Activated T-cell treated with anti-CD3 and anti-CD28 coated beads, Interleukin-2, amount 50 U/mL, for 48 hours (primary cell): ENCODE results near the gene SERINC4.

Experiments
- DNase-seq, 2 experiments: peaks; one replicate each; pipeline ENCODE4 v3.0.0-alpha.2; 2020

SERINC4 gene

GRCh38 chr15:43795997-43796396 lies 4.0 kb downstream of the SERINC4 start:
- DNase-seq, result no peak

GRCh38 chr15:43795197-43795596 lies 4.8 kb downstream of the SERINC4 start:
- no peak for DNase-seq

DNA sequence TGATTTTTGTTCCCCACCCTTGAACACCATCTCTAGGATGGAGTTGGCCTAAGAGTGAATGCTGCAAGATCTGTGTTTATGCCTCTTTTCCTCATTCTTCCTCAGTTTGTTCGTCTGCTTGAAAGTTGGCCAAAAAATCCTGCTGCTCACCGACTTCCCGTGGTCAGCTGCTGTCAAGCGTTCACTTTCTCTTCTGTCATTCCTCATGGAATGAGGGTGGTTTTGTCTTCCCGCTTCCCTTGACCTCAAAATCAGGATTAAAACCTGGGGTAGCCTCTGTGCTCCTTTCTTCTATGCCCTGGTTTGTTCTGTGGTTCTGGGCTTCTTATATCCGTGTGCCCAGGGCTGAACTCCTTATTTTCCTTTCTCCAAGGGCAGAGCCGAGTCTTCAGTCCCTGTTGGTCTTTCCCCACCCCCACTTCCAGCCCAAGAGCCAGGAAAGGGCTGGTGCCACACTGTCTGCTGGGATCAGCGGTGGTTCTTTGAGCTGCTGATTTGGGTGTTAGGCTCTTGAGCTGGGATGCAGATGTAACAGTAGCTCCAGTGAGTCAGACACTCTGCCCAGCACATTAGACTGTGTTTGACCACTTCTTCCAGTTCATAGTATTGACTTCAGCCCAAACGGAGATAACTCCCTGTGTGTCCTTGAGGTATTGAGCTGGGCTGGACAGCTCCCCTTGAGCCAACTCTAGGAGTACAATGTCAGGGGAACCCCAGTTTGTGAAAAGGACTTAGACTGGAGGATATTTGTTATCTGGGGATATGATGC lies 5.6 kb downstream of the SERINC4 start:
- no peak for DNase-seq

GRCh38 chr15:43793647-43794046 lies 6.4 kb downstream of the SERINC4 start:
- no peak for DNase-seq

GRCh38 chr15:43792761-43793476 lies 7.1 kb downstream of the SERINC4 start:
- peak; percentile 49 to 55 for DNase-seq

DNA sequence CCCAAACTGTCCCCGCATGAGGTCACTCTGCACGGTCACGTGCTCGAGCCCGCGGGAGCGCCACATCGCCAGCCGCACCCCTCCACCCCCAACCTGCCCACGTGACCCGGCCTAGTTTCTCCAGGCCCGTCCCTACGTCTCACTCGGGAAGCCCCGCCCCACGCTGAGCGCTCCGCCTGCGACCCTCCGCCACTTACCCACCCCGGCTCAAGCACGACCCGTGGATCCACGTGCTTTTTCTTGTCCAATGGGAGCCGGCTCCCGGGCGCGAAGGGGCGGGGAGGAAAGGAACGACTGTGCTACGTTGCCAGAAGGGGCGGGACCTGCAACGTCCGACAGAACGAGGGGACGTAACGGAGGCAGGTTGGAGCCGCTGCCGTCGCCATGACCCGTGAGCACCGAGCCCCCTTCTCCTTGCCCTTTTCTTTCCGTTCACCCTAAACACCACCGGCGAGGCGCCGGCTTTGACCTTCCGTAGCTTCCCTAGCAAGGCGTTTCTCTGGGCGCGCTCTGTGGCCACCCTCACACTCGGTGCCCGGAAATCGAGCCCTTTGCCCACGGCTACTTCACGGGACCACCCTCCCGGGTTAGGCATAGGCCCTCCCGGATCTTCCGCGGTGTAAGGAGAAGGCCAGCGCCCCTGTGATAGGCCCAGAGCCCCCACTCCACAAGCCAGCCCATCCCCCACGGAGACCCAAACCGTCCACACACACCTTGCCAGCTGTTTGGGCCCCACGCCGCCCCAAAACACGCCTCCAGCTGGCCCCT lies 7.8 kb downstream of the SERINC4 start, which contains the start of gene SERF2:
Gene SERF2, plus strand, starts transcription at position 328 of the 768 bp plus-strand sequence. Its CDS starts 57 bp downstream, at position 385.
- DNase-seq, result peak; percentile 100

DNA sequence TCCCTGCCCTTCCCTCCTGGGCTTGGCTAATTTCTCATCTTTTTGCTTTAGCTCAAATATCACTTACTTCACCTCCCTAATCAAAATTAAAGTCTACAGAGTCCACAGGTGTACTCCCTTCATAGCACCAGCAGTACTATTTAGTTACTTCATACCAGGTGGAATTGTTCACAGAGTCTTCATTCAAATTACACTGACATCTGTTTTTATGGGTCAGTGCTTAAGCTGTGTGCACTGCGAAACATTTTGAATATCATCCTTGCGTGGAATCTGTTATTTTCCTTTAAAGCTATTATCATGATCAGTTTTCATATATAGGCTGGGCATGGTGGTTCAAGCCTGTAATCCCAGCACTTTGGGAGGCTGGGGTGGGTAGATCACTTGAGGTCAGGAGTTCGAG lies 10.6 kb downstream of the SERINC4 start:
- DNase-seq, result no peak

GRCh38 chr15:43779016-43779415 lies 21.0 kb downstream of the SERINC4 start:
- no peak for DNase-seq

- peak; percentile 93 to 94 for DNase-seq
Observed at GRCh38 chr15:43777267-43777914, 22.6 kb downstream of the SERINC4 start.

GRCh38 chr15:43776718-43777266 lies 23.2 kb downstream of the SERINC4 start, which contains the start of gene ELL3:
Gene ELL3 (minus strand): TSS chr15:43776966. CDS start chr15:43776901, 65 bp downstream.
- peak; percentile 82 to 87 for DNase-seq

- DNase-seq, result peak; percentile 50 to 57
Observed at GRCh38 chr15:43776101-43776717, 23.8 kb downstream of the SERINC4 start.

- DNase-seq, result no peak
Observed at GRCh38 chr15:43775411-43775965, 24.5 kb downstream of the SERINC4 start.

DNA sequence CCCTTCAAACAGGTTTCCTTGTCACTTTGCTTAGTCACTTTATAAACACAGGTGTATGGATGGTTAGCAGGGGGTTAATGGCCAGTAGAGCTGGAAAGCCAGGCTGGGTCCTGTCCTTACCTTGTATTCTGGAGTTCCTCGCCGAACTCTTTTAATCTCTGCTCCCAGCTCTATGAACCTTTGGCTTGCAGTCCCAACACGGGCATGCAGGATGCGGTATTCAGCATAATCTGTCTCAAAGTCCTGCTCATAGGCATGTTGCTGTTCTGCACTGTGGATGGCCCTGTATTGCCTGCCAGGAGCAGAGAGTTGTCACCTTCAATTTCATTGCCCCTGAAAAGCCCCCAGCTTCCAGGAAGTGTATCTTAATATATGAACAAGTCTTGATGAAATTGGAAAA lies 26.0 kb downstream of the SERINC4 start:
- no peak for DNase-seq

DNA sequence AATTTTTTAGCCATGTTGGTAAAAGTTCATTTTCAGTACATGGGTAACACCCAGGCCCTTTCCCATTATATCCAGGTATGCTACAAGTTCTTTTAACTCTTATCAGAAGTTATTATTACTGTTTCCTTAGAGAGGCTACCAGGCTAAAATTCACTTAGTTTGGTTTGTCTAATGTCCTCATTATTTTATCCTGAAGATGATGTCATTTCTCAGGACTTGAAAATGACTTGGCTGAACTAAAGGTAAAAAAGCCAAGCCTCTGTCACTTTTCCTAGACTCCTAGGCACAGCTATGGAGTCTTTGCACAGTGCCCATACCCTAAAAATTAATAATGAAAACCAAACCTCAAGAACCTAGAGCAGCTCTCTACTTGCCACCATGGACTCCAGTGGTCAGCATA lies 27.4 kb downstream of the SERINC4 start:
- DNase-seq, result no peak

- DNase-seq, result no peak
Observed at GRCh38 chr15:43771816-43772215, 28.2 kb downstream of the SERINC4 start.

DNA sequence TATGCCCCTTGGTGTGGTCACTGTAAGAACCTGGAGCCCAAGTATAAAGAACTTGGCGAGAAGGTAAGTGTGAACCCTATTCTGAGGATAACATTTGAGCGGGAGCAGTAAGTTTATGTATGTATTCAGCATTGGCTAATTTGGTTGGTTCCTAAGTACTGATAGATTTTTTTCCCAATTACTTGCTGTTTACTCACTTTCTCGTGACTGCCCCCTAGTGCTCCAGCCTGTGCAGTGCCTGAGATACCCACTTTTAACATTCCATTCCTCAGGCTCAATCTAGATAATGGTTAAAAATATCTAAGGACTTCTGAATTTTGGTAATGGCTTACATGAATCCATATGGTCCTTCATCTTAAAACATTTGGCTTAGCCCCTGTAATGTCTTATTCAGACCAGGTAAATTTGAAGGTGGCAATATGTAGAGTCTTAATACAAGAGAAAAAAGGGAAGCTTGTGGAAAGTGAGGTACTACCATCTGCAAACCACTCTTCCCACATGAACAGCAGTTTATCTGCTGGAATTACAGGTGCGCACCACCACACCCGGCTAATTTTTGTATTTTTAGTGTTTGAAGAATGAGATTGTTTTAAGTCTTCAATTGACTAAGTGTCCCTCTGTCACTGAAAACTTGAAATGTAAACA lies 30.3 kb downstream of the SERINC4 start:
- peak; percentile 75 to 77 for DNase-seq

DNA sequence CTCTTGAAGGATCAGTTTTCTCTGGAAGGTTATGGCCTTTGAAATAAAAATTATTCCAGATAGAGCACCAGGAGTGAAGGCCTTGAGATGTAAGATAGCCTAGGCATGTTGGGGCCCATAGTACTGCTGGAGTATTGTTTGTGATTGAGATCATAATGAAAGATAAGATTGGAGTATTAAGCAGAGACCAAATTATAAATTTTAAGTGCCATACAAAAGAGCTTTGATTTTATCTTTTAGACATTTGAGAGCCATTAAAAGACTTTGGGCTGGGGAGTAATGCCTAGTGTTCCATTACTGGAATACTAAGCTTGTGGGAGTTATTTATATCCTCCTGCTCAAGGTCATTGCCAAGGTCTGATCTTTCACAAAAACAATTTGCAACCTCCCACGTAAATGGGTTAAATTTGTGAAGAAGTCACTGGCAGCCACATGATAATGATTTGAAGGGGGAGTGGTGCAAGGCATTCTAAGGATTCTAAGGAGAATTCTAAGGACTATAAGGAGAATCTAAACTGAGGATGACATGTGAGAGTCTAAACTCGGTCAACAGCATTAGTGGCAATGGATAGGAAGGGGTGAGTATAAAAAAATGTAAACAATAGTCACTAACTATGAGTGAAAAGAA lies 36.1 kb downstream of the SERINC4 start:
- no peak for DNase-seq

DNA sequence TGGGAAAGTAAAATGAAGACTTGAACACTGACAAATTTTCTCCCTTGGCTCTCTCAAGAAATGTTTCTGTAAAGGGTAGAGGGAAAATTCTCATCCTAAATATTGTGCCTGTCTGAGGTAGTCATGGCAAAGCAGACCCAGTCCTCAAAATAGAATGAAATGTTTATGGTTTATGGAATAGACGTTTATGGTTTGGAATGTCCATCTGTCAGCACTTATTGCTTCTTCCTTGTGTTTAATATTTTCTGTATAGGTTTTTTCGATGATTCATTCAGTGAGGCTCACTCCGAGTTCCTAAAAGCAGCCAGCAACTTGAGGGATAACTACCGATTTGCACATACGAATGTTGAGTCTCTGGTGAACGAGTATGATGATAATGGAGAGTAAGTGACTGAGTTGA lies 37.2 kb downstream of the SERINC4 start:
- DNase-seq, result no peak

GRCh38 chr15:43751885-43752284 lies 48.1 kb downstream of the SERINC4 start:
- DNase-seq, result no peak

GRCh38 chr15:43749690-43750345 lies 50.2 kb downstream of the SERINC4 start:
- peak in 1 of 2 experiments; percentile 53 for DNase-seq
